WTC11 (cell line): ENCODE results near the gene TUBGCP2.

Experiments
- AFF4 ChIP-seq: sonication (generic); formaldehyde crosslinking; IDR thresholded peaks from 2 replicates; pipeline ENCODE4 v1.8.1; 2023; ENCODE audit warnings: mild to moderate bottlenecking, missing genetic modification reagents, borderline replicate concordance
- CREM ChIP-seq: sonication (generic); formaldehyde crosslinking; IDR thresholded peaks from 2 replicates; pipeline ENCODE4 v1.8.1; 2022; ENCODE audit warnings: mild to moderate bottlenecking, missing genetic modification reagents, moderate library complexity
- CTCF ChIP-seq: fragments of 200-600 bp; IDR thresholded peaks from 2 replicates; pipeline ENCODE4 v1.8.0; 2022; ENCODE audit warnings: antibody characterized with exemption
- FOXP1 ChIP-seq: sonication (generic); formaldehyde crosslinking; IDR thresholded peaks from 2 replicates; pipeline ENCODE4 v1.8.0; 2022; ENCODE audit warnings: missing genetic modification reagents, mild to moderate bottlenecking, moderate library complexity, borderline replicate concordance
- HMGA2 ChIP-seq: fragments of 250-450 bp; sonication (Bioruptor Pico); IDR thresholded peaks from 2 replicates; pipeline ENCODE4 v1.4.0; 2021; ENCODE audit warnings: mild to moderate bottlenecking, moderate library complexity
- IRF1 ChIP-seq: sonication (generic); formaldehyde crosslinking; IDR thresholded peaks from 2 replicates; pipeline ENCODE4 v1.8.0; 2023; ENCODE audit warnings: missing genetic modification reagents
- PREB ChIP-seq: sonication (generic); formaldehyde crosslinking; IDR thresholded peaks from 2 replicates; pipeline ENCODE4 v1.8.1; 2022; ENCODE audit warnings: mild to moderate bottlenecking, missing genetic modification reagents, moderate library complexity, borderline replicate concordance
- SP1 ChIP-seq: sonication (generic); formaldehyde crosslinking; conservative IDR thresholded peaks from 2 replicates; pipeline ENCODE4 v1.8.1; 2022; ENCODE audit warnings: missing genetic modification reagents
- TCF7 ChIP-seq: sonication (generic); formaldehyde crosslinking; IDR thresholded peaks from 2 replicates; pipeline ENCODE4 v1.8.0; 2022; ENCODE audit warnings: mild to moderate bottlenecking, low read depth, missing genetic modification reagents, moderate library complexity
- USF1 ChIP-seq: sonication (generic); formaldehyde crosslinking; IDR thresholded peaks from 2 replicates; pipeline ENCODE4 v1.8.0; 2022; ENCODE audit warnings: mild to moderate bottlenecking, missing genetic modification reagents
- ZNF121 ChIP-seq: sonication (generic); formaldehyde crosslinking; IDR thresholded peaks from 2 replicates; pipeline ENCODE4 v1.8.0; 2023; ENCODE audit warnings: missing genetic modification reagents
- ZNF138 ChIP-seq: sonication (generic); formaldehyde crosslinking; conservative IDR thresholded peaks from 2 replicates; pipeline ENCODE4 v1.8.1; 2022; ENCODE audit warnings: mild to moderate bottlenecking, moderate library complexity, missing genetic modification reagents
- TF ChIP-seq, protein P1 (sequence below): sonication (generic); formaldehyde crosslinking; IDR thresholded peaks from 2 replicates; pipeline ENCODE4 v1.8.1; 2023; ENCODE audit warnings: mild to moderate bottlenecking, missing genetic modification reagents, moderate library complexity
- TF ChIP-seq, protein P2 (sequence below): fragments of 250-450 bp; sonication (Bioruptor Pico); IDR thresholded peaks from 2 replicates; pipeline ENCODE4 v1.9.0; 2021; ENCODE audit warnings: mild to moderate bottlenecking

GRCh38 chr10:133354672-133355240, 46.1 kb upstream of the TUBGCP2 start:
- TF ChIP-seq CTCF (no peak), USF1 (CRISPR knock-in tag) (no peak), CREM (no peak), IRF1 (CRISPR knock-in tag) (no peak), PREB (no peak), AFF4 (CRISPR knock-in tag) (no peak), HMGA2 (CRISPR knock-in tag) (no peak), SP1 (CRISPR knock-in tag) (no peak), TCF7 (CRISPR knock-in tag) (no peak), ZNF121 (CRISPR knock-in tag) (no peak), ZNF138 (CRISPR knock-in tag) (no peak), FOXP1 (CRISPR knock-in tag) (no peak)
- TF ChIP-seq, protein P1, sequence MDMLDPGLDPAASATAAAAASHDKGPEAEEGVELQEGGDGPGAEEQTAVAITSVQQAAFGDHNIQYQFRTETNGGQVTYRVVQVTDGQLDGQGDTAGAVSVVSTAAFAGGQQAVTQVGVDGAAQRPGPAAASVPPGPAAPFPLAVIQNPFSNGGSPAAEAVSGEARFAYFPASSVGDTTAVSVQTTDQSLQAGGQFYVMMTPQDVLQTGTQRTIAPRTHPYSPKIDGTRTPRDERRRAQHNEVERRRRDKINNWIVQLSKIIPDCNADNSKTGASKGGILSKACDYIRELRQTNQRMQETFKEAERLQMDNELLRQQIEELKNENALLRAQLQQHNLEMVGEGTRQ (CRISPR knock-in tag), result no peak
- TF ChIP-seq, protein P2, sequence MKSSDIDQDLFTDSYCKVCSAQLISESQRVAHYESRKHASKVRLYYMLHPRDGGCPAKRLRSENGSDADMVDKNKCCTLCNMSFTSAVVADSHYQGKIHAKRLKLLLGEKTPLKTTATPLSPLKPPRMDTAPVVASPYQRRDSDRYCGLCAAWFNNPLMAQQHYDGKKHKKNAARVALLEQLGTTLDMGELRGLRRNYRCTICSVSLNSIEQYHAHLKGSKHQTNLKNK (CRISPR knock-in tag), result no peak
